CD4-positive, alpha-beta T cell treated with Interleukin-15 for 4 hours (primary cell): ENCODE results near the gene MRE11.
A peak's percentile ranks its signal among the peaks of the same experiment; 100 is the strongest.

Source experiments
- DNase-seq: peaks from one replicate; pipeline ENCODE4 v3.0.0-alpha.2; 2020; ENCODE audit warnings: low spot score

MRE11 gene

GRCh38 chr11:94493281-94494125 is at the start of gene MRE11, which contains the start of gene ANKRD49:
Gene MRE11 (minus strand): TSS chr11:94493844. CDS start chr11:94492801, 1,043 bp downstream.
Gene ANKRD49 (plus strand): TSS chr11:94493984. CDS start chr11:94496694, 2,710 bp downstream.
- DNase-seq: peak; percentile 97

- DNase-seq: no peak
Observed at GRCh38 chr11:94539420-94539819, 45.8 kb upstream of the MRE11 start.

DNA sequence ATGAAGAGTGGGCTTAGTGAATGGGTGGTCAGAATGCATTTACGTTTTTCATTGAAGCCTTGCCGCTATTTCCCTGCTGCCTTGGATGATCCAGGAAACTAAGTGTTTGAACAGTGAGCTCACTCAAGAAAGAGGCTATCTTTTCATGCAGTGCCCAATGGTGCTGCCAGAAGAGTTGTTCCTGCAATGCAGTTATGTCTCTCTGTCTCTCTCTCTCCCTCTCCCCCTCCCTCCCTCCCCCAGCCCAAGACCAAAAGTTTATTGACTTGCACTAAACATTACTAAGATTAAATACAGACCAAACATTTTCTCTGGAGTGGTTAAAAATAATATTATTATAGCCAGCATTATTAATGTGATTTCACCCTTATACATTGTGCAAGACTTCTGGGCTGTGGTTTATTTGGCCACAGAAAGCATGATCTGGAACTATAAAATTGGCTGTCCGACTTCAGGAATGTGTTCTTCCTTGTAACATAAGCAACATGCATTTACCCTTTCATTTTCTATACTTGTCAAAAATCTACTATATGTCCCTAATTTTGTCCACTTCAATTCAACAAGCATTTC is 43.5 kb upstream of the MRE11 start:
- no peak for DNase-seq

DNA sequence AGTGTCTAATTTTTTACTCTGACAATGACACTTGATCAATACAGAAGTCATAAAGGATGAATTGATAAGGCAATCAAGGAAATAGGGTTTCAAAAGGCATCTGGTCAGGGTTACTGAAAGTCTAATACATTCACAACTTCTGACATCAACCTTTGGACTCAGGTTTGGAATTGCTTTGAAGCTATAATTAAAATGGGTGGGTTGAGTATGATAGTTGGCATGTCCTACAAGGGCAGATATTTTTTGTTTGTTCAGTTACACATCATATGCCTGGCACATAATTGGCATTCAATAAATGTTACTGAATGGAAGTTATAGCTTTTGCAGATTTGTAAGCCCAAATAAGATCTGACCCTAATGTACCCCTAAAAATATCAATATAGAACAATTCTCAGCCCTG is 42.7 kb upstream of the MRE11 start:
- no peak for DNase-seq

- DNase-seq: no peak
Observed at GRCh38 chr11:94533696-94534630, 40.3 kb upstream of the MRE11 start.

GRCh38 chr11:94533206-94533605 is 39.6 kb upstream of the MRE11 start:
- no peak for DNase-seq

DNA sequence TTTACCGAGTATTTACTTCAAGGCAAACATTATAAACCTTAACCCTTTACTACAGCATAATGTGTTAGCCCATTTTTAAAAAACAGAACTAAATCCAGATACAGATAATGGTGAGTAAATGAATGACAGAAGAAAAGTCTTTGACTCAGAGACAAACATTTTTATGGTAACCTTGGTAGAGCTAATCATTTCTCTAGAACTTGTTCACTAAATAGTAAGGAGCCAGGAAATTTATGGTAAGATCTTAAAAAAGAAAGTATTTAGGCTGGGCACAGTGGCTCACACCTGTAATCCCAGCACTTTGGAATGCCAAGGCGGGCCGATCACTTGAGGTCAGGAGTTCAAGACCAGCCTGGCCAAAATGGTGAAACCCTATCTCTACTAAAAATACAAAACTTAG is 38.6 kb upstream of the MRE11 start:
- no peak for DNase-seq

- DNase-seq: no peak
Observed at GRCh38 chr11:94528551-94528950, 34.9 kb upstream of the MRE11 start.

DNA sequence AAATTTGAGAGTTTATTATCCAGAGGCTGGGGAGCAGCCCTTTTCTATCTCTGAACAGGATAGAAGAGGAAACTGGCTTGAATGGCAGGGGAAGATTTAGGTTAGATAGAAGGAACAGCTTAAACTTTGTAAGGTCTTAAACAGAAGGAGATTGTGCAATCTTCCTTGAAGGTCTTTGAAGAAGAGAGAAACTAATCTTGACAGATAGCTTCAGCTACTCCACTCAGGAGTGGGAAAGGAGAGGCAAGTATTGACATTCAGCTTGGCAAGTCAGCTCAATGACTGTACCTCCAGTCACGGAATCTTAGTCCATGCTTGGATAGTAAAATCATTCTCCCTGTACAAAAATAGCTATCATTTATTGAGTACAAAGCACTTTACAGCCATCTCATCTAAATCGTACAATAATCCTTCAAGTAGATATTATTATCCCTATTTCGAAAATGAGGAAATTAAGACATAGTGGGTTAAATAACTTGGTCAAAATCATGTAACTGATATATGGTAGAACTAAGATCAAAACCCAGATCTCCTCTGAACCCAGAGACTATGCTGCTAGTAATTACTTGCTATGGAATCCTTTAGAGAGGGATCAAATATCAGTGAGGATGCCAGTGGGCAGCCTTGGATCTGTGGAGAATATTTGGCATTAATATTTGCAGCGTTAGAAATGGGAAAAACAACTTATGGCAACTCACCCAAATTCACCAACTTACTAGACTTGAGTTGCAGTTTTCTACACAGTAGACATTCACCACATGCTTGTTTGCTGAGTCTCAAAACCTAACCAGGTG is 33.2 kb upstream of the MRE11 start:
- no peak for DNase-seq

GRCh38 chr11:94525546-94526324 is 32.1 kb upstream of the MRE11 start:
- no peak for DNase-seq

DNA sequence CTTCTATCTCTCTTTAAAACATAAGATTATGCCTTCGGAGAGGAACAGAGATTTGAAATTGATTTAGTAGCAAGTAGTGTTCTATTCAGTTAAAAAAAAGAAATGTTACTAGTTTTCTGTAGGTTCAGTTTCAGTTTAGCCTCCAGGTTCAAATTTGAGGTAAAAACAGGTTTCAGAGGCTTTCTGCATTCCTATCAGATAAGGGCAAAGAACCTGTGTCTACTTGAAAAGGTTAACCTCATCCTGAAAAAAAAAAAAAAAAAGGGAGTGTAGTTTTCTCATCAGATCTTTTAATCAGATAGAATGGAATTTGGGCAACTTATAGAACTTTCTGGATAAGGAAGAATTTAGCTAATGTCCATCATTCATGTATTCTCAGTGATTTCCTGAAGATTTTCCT is 30.7 kb upstream of the MRE11 start:
- no peak for DNase-seq

DNA sequence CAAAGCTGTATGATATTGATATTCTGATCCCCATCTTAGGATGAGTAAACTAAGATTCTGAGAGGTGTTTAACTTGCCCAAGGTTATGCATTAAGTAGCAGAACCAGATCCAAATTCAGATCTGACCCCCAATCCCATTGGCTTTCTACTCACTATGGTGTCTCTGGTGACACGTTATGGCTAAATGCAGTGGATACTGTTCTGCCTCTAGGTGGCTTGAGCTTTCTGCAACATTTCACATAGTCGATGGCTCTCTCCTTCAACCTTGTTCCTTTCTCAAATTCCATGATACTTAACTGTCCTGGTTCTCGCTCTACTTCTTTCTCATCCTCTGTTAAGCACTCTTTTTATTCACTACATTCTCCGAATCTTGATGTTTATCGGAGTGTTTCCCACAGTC is 28.0 kb upstream of the MRE11 start:
- no peak for DNase-seq

GRCh38 chr11:94519478-94520084 is 25.9 kb upstream of the MRE11 start:
- DNase-seq: peak; percentile 46

DNA sequence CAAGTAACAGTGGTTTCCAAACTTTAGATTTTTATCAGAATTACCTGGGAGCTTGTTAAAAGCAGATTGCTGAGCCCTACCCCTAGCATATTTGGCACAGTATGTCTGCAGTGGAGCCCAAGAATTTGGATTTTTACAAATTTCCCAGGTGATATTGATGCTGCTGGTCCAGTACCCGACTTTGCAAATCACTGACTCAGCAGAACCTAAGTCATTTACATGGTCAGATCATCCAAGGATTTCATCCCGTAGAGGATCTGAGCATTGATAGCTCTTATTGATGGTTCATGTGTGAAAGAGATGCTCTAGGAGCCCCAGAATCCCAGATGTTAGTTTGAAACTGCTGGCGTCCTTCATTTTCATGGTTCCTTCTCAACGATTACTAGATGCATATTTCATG is 24.7 kb upstream of the MRE11 start:
- no peak for DNase-seq

- no peak for DNase-seq
Observed at GRCh38 chr11:94516725-94517124, 23.1 kb upstream of the MRE11 start.

DNA sequence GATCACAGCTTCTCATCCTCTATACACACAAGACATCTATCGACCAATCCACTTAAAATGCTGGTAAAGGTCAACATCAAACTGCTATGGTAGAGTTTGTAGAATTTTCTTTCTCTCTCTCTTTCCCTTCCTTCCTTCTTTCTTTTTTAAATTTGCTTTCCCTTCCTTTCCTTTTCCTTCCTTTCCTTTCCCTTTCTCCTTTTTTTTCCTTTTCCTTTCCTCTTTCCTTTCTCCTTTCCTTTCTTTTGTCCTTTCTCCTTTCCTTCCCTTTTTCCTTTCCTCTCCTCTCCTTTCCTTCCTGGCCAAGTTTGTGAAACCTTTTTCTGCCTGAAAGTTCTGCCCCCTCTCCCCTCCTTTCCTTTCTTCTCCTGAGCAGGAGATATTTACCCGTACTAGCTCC is 21.8 kb upstream of the MRE11 start:
- DNase-seq: no peak

- DNase-seq: no peak
Observed at GRCh38 chr11:94513091-94513490, 19.4 kb upstream of the MRE11 start.

DNA sequence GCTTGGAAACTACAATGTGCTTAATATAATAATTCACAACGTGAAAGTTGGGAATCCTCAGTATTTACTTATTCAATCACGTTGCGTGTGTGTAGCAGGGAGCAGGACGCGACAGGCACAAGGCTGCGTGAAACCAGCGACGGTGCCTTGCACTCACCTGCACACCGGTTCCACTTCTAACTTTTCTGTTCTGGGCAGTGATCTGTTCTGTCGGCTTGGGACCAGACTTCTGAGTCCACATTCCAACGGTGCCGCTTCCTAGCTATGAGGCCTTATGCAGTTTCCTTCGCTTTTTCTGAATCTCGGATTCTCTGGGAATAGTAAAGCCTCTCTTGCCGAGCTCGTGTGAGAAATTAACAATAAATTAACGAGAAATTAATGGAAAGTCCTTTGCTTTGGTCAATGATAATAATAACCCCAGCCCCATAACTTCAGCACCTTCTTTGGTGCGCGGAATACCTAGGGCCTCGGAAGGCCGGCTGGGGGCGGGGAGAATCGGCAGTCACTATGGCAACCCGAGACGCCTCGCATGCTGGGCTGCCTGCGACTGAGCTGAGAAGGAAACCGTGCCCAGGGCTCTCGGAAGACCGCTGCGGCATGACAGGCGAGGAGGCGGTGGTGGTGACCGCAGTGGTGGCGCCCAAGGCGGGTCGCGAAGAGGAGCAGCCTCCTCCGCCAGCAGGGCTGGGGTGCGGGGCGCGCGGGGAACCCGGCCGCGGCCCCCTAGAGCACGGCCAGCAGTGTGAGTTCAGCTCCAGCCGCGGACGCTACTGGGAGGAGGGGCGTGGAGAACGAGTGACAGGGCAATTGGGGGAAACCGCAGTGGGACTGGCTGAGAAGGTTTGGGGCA is 18.5 kb upstream of the MRE11 start, which contains the start of gene C11orf97:
Gene C11orf97, plus strand, starts transcription at position 530 of the 850 bp plus-strand sequence. Its CDS starts 68 bp downstream, at position 598.
- DNase-seq: peak; percentile 53

GRCh38 chr11:94507485-94507884 is 13.8 kb upstream of the MRE11 start:
- no peak for DNase-seq
